HEK293 (cell line): ENCODE results near the gene FYTTD1.

Experiments
- ATF2 ChIP-seq: fragments of 450-650 bp; formaldehyde crosslinking; IDR thresholded peaks from 2 replicates; pipeline ENCODE4 v1.5.1; 2016; ENCODE audit warnings: missing biosample characterization, missing genetic modification characterization, low read depth
- HOXC10 ChIP-seq: sonication (generic); formaldehyde crosslinking; IDR thresholded peaks from 2 replicates; pipeline ENCODE4 v1.8.1; 2023; ENCODE audit warnings: mild to moderate bottlenecking, missing genetic modification reagents
- KLF17 ChIP-seq: fragments of 450-650 bp; formaldehyde crosslinking; IDR thresholded peaks from 2 replicates; pipeline ENCODE4 v1.5.1; 2016; ENCODE audit warnings: missing biosample characterization, missing genetic modification characterization
- MEIS1 ChIP-seq: sonication (generic); formaldehyde crosslinking; IDR thresholded peaks from 2 replicates; pipeline ENCODE4 v1.8.1; 2022; ENCODE audit warnings: missing genetic modification reagents, mild to moderate bottlenecking, borderline replicate concordance
- PBX3 ChIP-seq: sonication (generic); formaldehyde crosslinking; IDR thresholded peaks from 2 replicates; pipeline ENCODE4 v1.8.1; 2022; ENCODE audit warnings: mild to moderate bottlenecking, moderate library complexity, missing genetic modification reagents
- REPIN1 ChIP-seq: fragments of 450-650 bp; formaldehyde crosslinking; IDR thresholded peaks from 2 replicates; pipeline ENCODE4 v1.5.1; 2017; ENCODE audit warnings: missing biosample characterization, missing genetic modification characterization, low read depth
- REST ChIP-seq: fragments of 450-650 bp; formaldehyde crosslinking; IDR thresholded peaks from 2 replicates; pipeline ENCODE4 v1.5.1; 2016; ENCODE audit warnings: missing biosample characterization, missing genetic modification characterization
- ZBTB26 ChIP-seq: fragments of 450-650 bp; formaldehyde crosslinking; optimal IDR thresholded peaks from 2 replicates; pipeline ENCODE3; 2016; ENCODE audit warnings: missing biosample characterization, mild to moderate bottlenecking, missing genetic modification characterization
- ZBTB8A ChIP-seq: fragments of 450-650 bp; formaldehyde crosslinking; IDR thresholded peaks from 2 replicates; pipeline ENCODE4 v1.5.1; 2016; ENCODE audit warnings: missing biosample characterization, missing genetic modification characterization
- ZEB2 ChIP-seq: fragments of 450-650 bp; formaldehyde crosslinking; IDR thresholded peaks from 2 replicates; pipeline ENCODE4 v1.5.1; 2016; ENCODE audit warnings: missing biosample characterization, missing genetic modification characterization
- ZFP3 ChIP-seq: fragments of 450-650 bp; formaldehyde crosslinking; IDR thresholded peaks from 2 replicates; pipeline ENCODE4 v1.5.1; 2016; ENCODE audit warnings: low read depth, missing biosample characterization, missing genetic modification characterization
- ZNF121 ChIP-seq: fragments of 450-650 bp; formaldehyde crosslinking; IDR thresholded peaks from 2 replicates; pipeline ENCODE4 v1.5.1; 2016; ENCODE audit warnings: missing biosample characterization, missing genetic modification characterization
- ZNF132 ChIP-seq: fragments of 450-650 bp; formaldehyde crosslinking; IDR thresholded peaks from 2 replicates; pipeline ENCODE4 v1.5.1; 2017; ENCODE audit warnings: missing biosample characterization, missing genetic modification characterization, borderline replicate concordance
- ZNF146 ChIP-seq: fragments of 450-650 bp; formaldehyde crosslinking; IDR thresholded peaks from 2 replicates; pipeline ENCODE4 v1.5.1; 2016; ENCODE audit warnings: missing biosample characterization, missing genetic modification characterization
- ZNF2 ChIP-seq: fragments of 450-650 bp; formaldehyde crosslinking; IDR thresholded peaks from 2 replicates; pipeline ENCODE4 v1.5.1; 2016; ENCODE audit warnings: missing biosample characterization, missing genetic modification characterization
- ZNF202 ChIP-seq: fragments of 450-650 bp; formaldehyde crosslinking; IDR thresholded peaks from 2 replicates; pipeline ENCODE4 v1.5.1; 2016; ENCODE audit warnings: missing biosample characterization, missing genetic modification characterization, borderline replicate concordance
- ZNF221 ChIP-seq: fragments of 450-650 bp; formaldehyde crosslinking; IDR thresholded peaks from 2 replicates; pipeline ENCODE4 v1.5.1; 2017; ENCODE audit warnings: missing biosample characterization, missing genetic modification characterization, borderline replicate concordance
- ZNF311 ChIP-seq: fragments of 450-650 bp; formaldehyde crosslinking; IDR thresholded peaks from 2 replicates; pipeline ENCODE4 v1.5.1; 2017; ENCODE audit warnings: missing biosample characterization, missing genetic modification characterization, borderline replicate concordance
- ZNF423 ChIP-seq: fragments of 450-650 bp; formaldehyde crosslinking; IDR thresholded peaks from 2 replicates; pipeline ENCODE4 v1.5.1; 2016; ENCODE audit warnings: missing biosample characterization, missing genetic modification characterization
- ZNF433 ChIP-seq: fragments of 450-650 bp; formaldehyde crosslinking; IDR thresholded peaks from 2 replicates; pipeline ENCODE4 v1.5.1; 2016; ENCODE audit warnings: missing biosample characterization, missing genetic modification characterization, low read depth
- ZNF48 ChIP-seq: fragments of 450-650 bp; formaldehyde crosslinking; IDR thresholded peaks from 2 replicates; pipeline ENCODE4 v1.5.1; 2016; ENCODE audit warnings: missing biosample characterization, missing genetic modification characterization
- ZNF549 ChIP-seq: fragments of 450-650 bp; IDR thresholded peaks from 2 replicates; pipeline ENCODE4 v1.5.1; 2018; ENCODE audit warnings: missing biosample characterization, missing genetic modification characterization, mild to moderate bottlenecking, inconsistent platforms, moderate library complexity
- ZNF558 ChIP-seq: fragments of 450-650 bp; formaldehyde crosslinking; IDR thresholded peaks from 2 replicates; pipeline ENCODE4 v1.5.1; 2016; ENCODE audit warnings: missing biosample characterization, missing genetic modification characterization
- ZNF561 ChIP-seq: fragments of 450-650 bp; IDR thresholded peaks from 2 replicates; pipeline ENCODE4 v1.5.1; 2018; ENCODE audit warnings: missing biosample characterization, missing genetic modification characterization, borderline replicate concordance
- ZNF571 ChIP-seq: fragments of 450-650 bp; formaldehyde crosslinking; IDR thresholded peaks from 2 replicates; pipeline ENCODE4 v1.5.0; 2017; ENCODE audit warnings: missing biosample characterization, missing genetic modification characterization
- ZNF585B ChIP-seq: fragments of 450-650 bp; formaldehyde crosslinking; IDR thresholded peaks from 2 replicates; pipeline ENCODE4 v1.5.1; 2016; ENCODE audit warnings: missing biosample characterization, missing genetic modification characterization
- ZNF654 ChIP-seq: fragments of 450-650 bp; formaldehyde crosslinking; IDR thresholded peaks from 2 replicates; pipeline ENCODE4 v1.5.1; 2016; ENCODE audit warnings: low read depth, missing biosample characterization, missing genetic modification characterization
- ZNF658 ChIP-seq: fragments of 450-650 bp; formaldehyde crosslinking; IDR thresholded peaks from 2 replicates; pipeline ENCODE4; 2016; ENCODE audit warnings: missing biosample characterization, missing genetic modification characterization
- ZNF704 ChIP-seq: fragments of 450-650 bp; formaldehyde crosslinking; IDR thresholded peaks from 2 replicates; pipeline ENCODE4 v1.5.1; 2016; ENCODE audit warnings: missing biosample characterization, missing genetic modification characterization
- ZNF785 ChIP-seq: fragments of 450-650 bp; formaldehyde crosslinking; IDR thresholded peaks from 2 replicates; pipeline ENCODE4 v1.5.1; 2016; ENCODE audit warnings: missing biosample characterization, missing genetic modification characterization
- ZNF843 ChIP-seq: fragments of 450-650 bp; formaldehyde crosslinking; IDR thresholded peaks from 2 replicates; pipeline ENCODE4 v1.5.1; 2016; ENCODE audit warnings: missing biosample characterization, missing genetic modification characterization

The FYTTD1 gene

GRCh38 chr3:197791113-197791891 lies 41.6 kb downstream of the FYTTD1 start, which contains the start of gene LRCH3 (continued):
- TF ChIP-seq PBX3 (CRISPR knock-in tag), result 0 out of 2 replicates have a peak, but pooled peaks have one; percentile 67
- TF ChIP-seq ZNF704 (tag by site-specific recombination), result no peak
- no peak for TF ChIP-seq ZFP3 (tag by site-specific recombination)
- 0 out of 2 replicates have a peak, but pooled peaks have one; percentile 38 for TF ChIP-seq ZNF843
- no peak for TF ChIP-seq ZNF549 (tag by site-specific recombination)
- no peak for TF ChIP-seq ZNF654
- TF ChIP-seq ZBTB8A, result peak; percentile 76
- TF ChIP-seq ZNF571, result no peak
- TF ChIP-seq ZNF785 (tag by site-specific recombination), result no peak
- no peak for TF ChIP-seq ATF2 (tag by site-specific recombination)
- no peak for TF ChIP-seq ZNF433 (tag by site-specific recombination)
- peak; percentile 68 for TF ChIP-seq ZBTB26 (tag by site-specific recombination)
- TF ChIP-seq KLF17 (tag by site-specific recombination), result peak; percentile 81; the same call in 1 of the 2 replicates
- TF ChIP-seq ZNF202 (tag by site-specific recombination), result no peak
- no peak for TF ChIP-seq REPIN1 (tag by site-specific recombination)
- TF ChIP-seq HOXC10 (CRISPR knock-in tag), result 0 out of 2 replicates have a peak, but pooled peaks have one; percentile 78
- TF ChIP-seq REST (tag by site-specific recombination), result 0 out of 2 replicates have a peak, but pooled peaks have one; percentile 31
- no peak for TF ChIP-seq ZNF48 (tag by site-specific recombination)
- TF ChIP-seq ZNF558 (tag by site-specific recombination), result no peak
- no peak for TF ChIP-seq ZNF311 (tag by site-specific recombination)
- TF ChIP-seq ZNF585B (tag by site-specific recombination), result no peak
- no peak for TF ChIP-seq ZNF132 (tag by site-specific recombination)
- TF ChIP-seq ZEB2 (tag by site-specific recombination), result peak; percentile 59; the same call in 1 of the 2 replicates
- no peak for TF ChIP-seq MEIS1
- TF ChIP-seq ZNF146, result no peak
- TF ChIP-seq ZNF221 (tag by site-specific recombination), result no peak
- TF ChIP-seq ZNF658 (tag by site-specific recombination), result no peak
- TF ChIP-seq ZNF121, result no peak
- TF ChIP-seq ZNF423 (tag by site-specific recombination), result peak; percentile 56; the same call in 1 of the 2 replicates
- no peak for TF ChIP-seq ZNF561 (tag by site-specific recombination)
- TF ChIP-seq ZNF2 (tag by site-specific recombination), result 0 out of 2 replicates have a peak, but pooled peaks have one; percentile 74
